H1 (cell line): ENCODE data around the gene ADORA1. TPM values are rescaled to one million over a fixed set of nuclear protein-coding genes. Genes with fewer than 3 reads are reported as not detected.

ENCODE experiments used
- CTCF ChIA-PET: fragments of 300-600 bp; sonication (Branson Sonifier 250); formaldehyde crosslinking; loops from one replicate; lab custom pipeline; 2021; ENCODE audit not compliant: partially characterized antibody; lab: Charles Lee
- POLR2A ChIA-PET: fragments of 300-600 bp; sonication (Branson Sonifier 250); formaldehyde crosslinking; loops from one replicate; lab custom pipeline; 2021; ENCODE audit warnings: inconsistent platforms; ENCODE audit not compliant: partially characterized antibody; lab: Charles Lee
- DNase-seq, 2 experiments: peaks; one replicate each; pipeline versions ENCODE4 v3.0.0 to v3.0.0-alpha.2; 2010 to 2022; ENCODE audit warnings: low spot score in 2 of 2, low read depth in 1 of 2, mixed read lengths in 1 of 2
- FAIRE-seq: peaks from 2 replicates; lab custom pipeline; 2011; peaks lifted over from hg19 to GRCh38; lab: Jason Lieb, UNC
- H2AFZ ChIP-seq: 2 replicates; pipeline ENCODE4 v1.8.1; 2012; ENCODE audit warnings: low read length, inconsistent platforms
- H2AK5ac ChIP-seq: 2 replicates; pipeline ENCODE4 v1.6.1; 2013; ENCODE audit warnings: low read depth, low read length
- H2BK120ac ChIP-seq: replicated peaks from 2 replicates; pipeline ENCODE3; 2013; ENCODE audit warnings: low read depth, low read length, inconsistent platforms
- H2BK12ac ChIP-seq: 2 replicates; pipeline ENCODE4 v1.6.1; 2013; ENCODE audit warnings: low read depth, low read length
- H2BK15ac ChIP-seq: 2 replicates; pipeline ENCODE4 v1.6.1; 2013; ENCODE audit warnings: low read length
- H2BK20ac ChIP-seq: 2 replicates; pipeline ENCODE4 v1.6.1; 2013; ENCODE audit warnings: low read length
- H2BK5ac ChIP-seq: 2 replicates; pipeline ENCODE4 v1.6.1; 2013; ENCODE audit warnings: low read depth, low read length
- H3K14ac ChIP-seq: 2 replicates; pipeline ENCODE4 v1.6.1; 2013; ENCODE audit warnings: inconsistent platforms; ENCODE audit not compliant: insufficient read length
- H3K18ac ChIP-seq: 2 replicates; pipeline ENCODE4 v1.6.1; 2013; ENCODE audit warnings: low read length; ENCODE audit errors: extremely low read depth
- H3K23ac ChIP-seq: 2 replicates; pipeline ENCODE4 v1.6.1; 2013; ENCODE audit warnings: inconsistent platforms; ENCODE audit not compliant: insufficient read length
- H3K23me2 ChIP-seq: 2 replicates; pipeline ENCODE4 v1.6.1; 2013; ENCODE audit warnings: low read depth, low read length
- H3K27ac ChIP-seq: 2 replicates; pipeline ENCODE4 v1.6.1; 2011; ENCODE audit warnings: low read depth, low read length, inconsistent platforms
- H3K27me3 ChIP-seq, 4 experiments: replicated peaks in 1 of 4; 1 replicate in 1 of 4; 2 replicates in 3 of 4; pipeline versions ENCODE4 v1.6.1 to v1.8.1; 2011 to 2013; ENCODE audit warnings: low read length in 3 of 4, mild to moderate bottlenecking in 3 of 4, inconsistent platforms in 2 of 4, mixed read lengths in 2 of 4, moderate library complexity in 1 of 4; ENCODE audit not compliant: control insufficient read depth in 3 of 4, insufficient read depth in 3 of 4; ENCODE audit errors: extremely low read depth in 1 of 4
- H3K36me3 ChIP-seq, 4 experiments: 2 replicates each; pipeline versions ENCODE4 v1.6.1 to v1.8.1; 2011 to 2013; ENCODE audit warnings: mild to moderate bottlenecking in 4 of 4, low read length in 3 of 4, moderate library complexity in 2 of 4, control low read depth in 1 of 4, inconsistent platforms in 1 of 4; ENCODE audit not compliant: insufficient read depth in 4 of 4, control insufficient read depth in 2 of 4
- H3K4ac ChIP-seq: replicated peaks from 2 replicates; pipeline ENCODE3; 2013; ENCODE audit warnings: low read length, low read depth, mixed read lengths, inconsistent platforms; ENCODE audit not compliant: insufficient read length
- H3K4me1 ChIP-seq, 4 experiments: replicated peaks in 1 of 4; 1 replicate in 1 of 4; 2 replicates in 3 of 4; pipeline versions ENCODE4 v1.6.1 to v1.8.1; 2011 to 2013; ENCODE audit warnings: low read length in 3 of 4, inconsistent platforms in 2 of 4, mixed read lengths in 1 of 4; ENCODE audit not compliant: insufficient read depth in 4 of 4, control insufficient read depth in 3 of 4
- H3K4me2 ChIP-seq, 2 experiments: 2 replicates each; pipeline versions ENCODE4 v1.6.1 to v1.8.1; 2011 to 2013; ENCODE audit warnings: low read depth in 2 of 2, low read length in 2 of 2, control low read depth in 1 of 2, inconsistent platforms in 1 of 2, mild to moderate bottlenecking in 1 of 2; ENCODE audit not compliant: insufficient read depth in 1 of 2
- H3K4me3 ChIP-seq, 4 experiments: fragments of 200-600, 300-600 bp in 1 of 4; sonication (generic), shearing (Covaris generic), sonication (Bioruptor Twin) in 1 of 4; 2 replicates each; pipeline versions ENCODE4 v1.5.1 to v1.8.1; 2011 to 2016; ENCODE audit warnings: low read length in 4 of 4, low read depth in 3 of 4, control low read depth in 2 of 4, inconsistent platforms in 2 of 4, mild to moderate bottlenecking in 2 of 4, mixed read lengths in 1 of 4, moderate library complexity in 1 of 4; ENCODE audit not compliant: insufficient read depth in 2 of 4; ENCODE audit errors: extremely low read depth in 1 of 4
- H3K56ac ChIP-seq: replicated peaks from 2 replicates; pipeline ENCODE3; 2013; ENCODE audit warnings: low read depth, mild to moderate bottlenecking, mixed read lengths, low read length, inconsistent platforms; ENCODE audit not compliant: insufficient read length
- H3K79me1 ChIP-seq: 2 replicates; pipeline ENCODE4 v1.6.1; 2013; ENCODE audit warnings: low read depth, low read length, control low read depth
- H3K79me2 ChIP-seq, 2 experiments: 2 replicates each; pipeline versions ENCODE4 v1.6.1 to v1.8.1; 2012 to 2013; ENCODE audit warnings: low read length in 2 of 2, mild to moderate bottlenecking in 2 of 2, inconsistent platforms in 1 of 2; ENCODE audit not compliant: insufficient read depth in 2 of 2, control insufficient read depth in 1 of 2
- H3K9ac ChIP-seq, 4 experiments: replicated peaks in 1 of 4; 1 replicate in 1 of 4; 2 replicates in 3 of 4; pipeline versions ENCODE4 v1.6.1 to v1.8.1; 2011 to 2013; ENCODE audit warnings: low read depth in 3 of 4, low read length in 3 of 4, control low read depth in 2 of 4, mild to moderate bottlenecking in 2 of 4, moderate library complexity in 2 of 4, inconsistent platforms in 1 of 4; ENCODE audit errors: extremely low read depth in 1 of 4
- H3K9me3 ChIP-seq, 2 experiments: 2 replicates each; pipeline versions ENCODE4 v1.6.1 to v1.8.1; 2012 to 2013; ENCODE audit warnings: mild to moderate bottlenecking in 2 of 2, moderate library complexity in 2 of 2, control low read depth in 1 of 2, inconsistent platforms in 1 of 2, low read depth in 1 of 2, low read length in 1 of 2, mixed read lengths in 1 of 2; ENCODE audit not compliant: insufficient read depth in 2 of 2
- H4K20me1 ChIP-seq, 2 experiments: replicated peaks in 1 of 2; 2 replicates each; pipeline versions ENCODE3 to v1.8.1; 2011 to 2013; ENCODE audit warnings: inconsistent platforms in 2 of 2, low read length in 2 of 2, mild to moderate bottlenecking in 1 of 2; ENCODE audit not compliant: insufficient read depth in 2 of 2, control insufficient read depth in 1 of 2
- H4K5ac ChIP-seq: 2 replicates; pipeline ENCODE4 v1.6.1; 2013; ENCODE audit warnings: low read length, low read depth, mixed read lengths, inconsistent platforms; ENCODE audit not compliant: insufficient read length
- H4K8ac ChIP-seq: 2 replicates; pipeline ENCODE4 v1.8.0; 2013; ENCODE audit warnings: mild to moderate bottlenecking, moderate library complexity, low read length, inconsistent platforms; ENCODE audit not compliant: insufficient read depth; ENCODE audit errors: extremely low read depth
- H4K91ac ChIP-seq: replicated peaks from 2 replicates; pipeline ENCODE3; 2013; ENCODE audit warnings: low read length, mixed read lengths, inconsistent platforms; ENCODE audit not compliant: insufficient read length
- CEBPB ChIP-seq: IDR thresholded peaks from 2 replicates; pipeline ENCODE4 v1.6.1; 2012; ENCODE audit warnings: low read depth, low read length
- EP300 ChIP-seq, 2 experiments: IDR thresholded peaks; 1 replicate in 1 of 2; 2 replicates in 1 of 2; pipeline ENCODE4 v1.6.1; 2011 to 2012; ENCODE audit warnings: low read depth in 2 of 2, low read length in 2 of 2, mild to moderate bottlenecking in 2 of 2, borderline replicate concordance in 1 of 2, inconsistent platforms in 1 of 2, moderate library complexity in 1 of 2
- RBBP5 ChIP-seq: IDR thresholded peaks from 2 replicates; pipeline ENCODE4 v1.7.1; 2012; ENCODE audit warnings: low read depth, mild to moderate bottlenecking, inconsistent platforms, low read length, moderate library complexity, borderline replicate concordance
- WGBS, 2 experiments: shearing (Covaris generic) in 1 of 2; methylation state at CpG; one replicate each; pipeline versions ENCODE4 v1.1.6 to v1.1.7; 2013 to 2015; ENCODE audit warnings: low lambda C conversion rate in 2 of 2, mixed read lengths in 2 of 2, inconsistent platforms in 1 of 2, low coverage in 1 of 2, missing lambda C conversion rate in 1 of 2; ENCODE audit not compliant: insufficient replicate concordance in 2 of 2, insufficient coverage in 1 of 2, insufficient read length in 1 of 2; ENCODE audit errors: extremely low coverage in 1 of 2, missing lambda C conversion rate in 1 of 2; 5-methylcytosine and 5-hydroxymethylcytosine counted together
- polyA plus RNA-seq, 7 experiments: library from polyadenylated mRNA; depleted of rRNA in 3 of 7; stranded (reverse) in 5 of 7; unstranded in 2 of 7; fragments of >200 nt in 5 of 7; fragments of 200-250 nt in 2 of 7; gene quantifications; 1 replicate in 5 of 7; 2 replicates in 1 of 7; 4 replicates in 1 of 7; pipeline versions ENCODE4 v1.2.1 to v1.2.3, GENCODE V29; 2011 to 2013; ENCODE audit warnings: missing spikeins in 2 of 7, mixed read lengths in 2 of 7
- total RNA-seq: library from RNA; stranded (reverse); fragmentation: NEBNext Ultra II Directional; extraction: Animal tissue kit (Norgen Biotek cat#: 25700); gene quantifications from 2 replicates; pipeline ENCODE4 v1.2.1, GENCODE V29; 2021
- TF ChIP-seq, protein P1 (sequence below), 3 experiments: IDR thresholded peaks; 1 replicate in 2 of 3; 2 replicates in 1 of 3; pipeline versions ENCODE4 v1.5.1 to v1.6.1; 2011; ENCODE audit warnings: low read length in 3 of 3, mild to moderate bottlenecking in 3 of 3, inconsistent platforms in 2 of 3, low read depth in 1 of 3, moderate library complexity in 1 of 3; ENCODE audit not compliant: insufficient read depth in 1 of 3; ENCODE audit errors: control extremely low read depth in 1 of 3

ADORA1 gene
- total and polyA plus RNA-seq, 2 of the 8 experiments (the other 6 are each of a cell fraction or from before 2014, with no cell fraction given) = 3.3 to 6.7 TPM

DNA sequence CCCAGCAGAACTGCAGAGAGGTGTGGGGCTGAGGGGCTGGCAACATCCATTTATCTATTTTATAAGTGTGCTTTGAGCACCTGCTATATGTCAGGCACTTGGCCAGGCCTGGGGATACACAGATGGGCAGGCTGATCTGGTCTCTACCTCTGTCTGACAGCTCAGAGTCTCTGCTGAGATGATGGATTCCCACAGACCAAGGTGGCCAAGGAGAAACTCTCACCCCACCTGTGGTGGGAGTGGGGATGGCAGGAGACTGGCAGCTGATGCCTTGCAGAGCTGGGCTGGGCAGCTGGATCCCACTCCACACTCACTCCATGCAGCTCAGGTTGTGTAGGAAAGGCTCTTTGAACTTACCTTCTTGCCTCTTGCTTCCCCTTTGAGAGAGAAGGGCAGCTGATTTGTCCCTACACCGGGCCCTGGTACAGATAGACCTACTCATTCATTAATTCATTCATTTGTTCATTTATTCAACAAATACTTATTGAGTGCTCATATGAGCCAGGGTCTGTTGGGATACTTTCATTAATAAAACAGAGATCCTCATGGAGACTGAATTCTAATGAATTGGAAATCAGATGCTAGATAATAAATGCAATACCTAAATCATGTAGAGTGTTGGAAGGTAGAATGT lies 9.0 kb downstream of the ADORA1 start:
- TF ChIP-seq, protein P1, sequence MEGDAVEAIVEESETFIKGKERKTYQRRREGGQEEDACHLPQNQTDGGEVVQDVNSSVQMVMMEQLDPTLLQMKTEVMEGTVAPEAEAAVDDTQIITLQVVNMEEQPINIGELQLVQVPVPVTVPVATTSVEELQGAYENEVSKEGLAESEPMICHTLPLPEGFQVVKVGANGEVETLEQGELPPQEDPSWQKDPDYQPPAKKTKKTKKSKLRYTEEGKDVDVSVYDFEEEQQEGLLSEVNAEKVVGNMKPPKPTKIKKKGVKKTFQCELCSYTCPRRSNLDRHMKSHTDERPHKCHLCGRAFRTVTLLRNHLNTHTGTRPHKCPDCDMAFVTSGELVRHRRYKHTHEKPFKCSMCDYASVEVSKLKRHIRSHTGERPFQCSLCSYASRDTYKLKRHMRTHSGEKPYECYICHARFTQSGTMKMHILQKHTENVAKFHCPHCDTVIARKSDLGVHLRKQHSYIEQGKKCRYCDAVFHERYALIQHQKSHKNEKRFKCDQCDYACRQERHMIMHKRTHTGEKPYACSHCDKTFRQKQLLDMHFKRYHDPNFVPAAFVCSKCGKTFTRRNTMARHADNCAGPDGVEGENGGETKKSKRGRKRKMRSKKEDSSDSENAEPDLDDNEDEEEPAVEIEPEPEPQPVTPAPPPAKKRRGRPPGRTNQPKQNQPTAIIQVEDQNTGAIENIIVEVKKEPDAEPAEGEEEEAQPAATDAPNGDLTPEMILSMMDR (IDR thresholded peaks at IDR 0.05; ENCODE audit: control extremely low read depth in 1 of 3, insufficient read depth in 1 of 3, low read depth in 1 of 3, low read length in 3 of 3) = peak in 2 of 3 experiments; percentile 38 to 43; a peak in 2 of 4 replicates
- TF ChIP-seq EP300 (IDR thresholded peaks at IDR 0.05; ENCODE audit: borderline replicate concordance in 1 of 2, low read depth in 2 of 2, low read length in 2 of 2) (no peak), RBBP5 (no peak), CEBPB (no peak)
- no peak overlapping the region for H4K91ac ChIP-seq
- POLR2A ChIA-PET = interaction anchor here (0.8 kb wide), 1 partner anchor 10 kb away, joined by 3 read pairs; no protein-coding TSS in a partner anchor
- FAIRE-seq (peak; percentile 7), DNase-seq (no peak)
- peaks cover 0 to 1% of the 10 kb centered on the region in 2 experiments for H4K20me1 ChIP-seq
- 94% methylated on average over 1 of the region's 1 CpG; no CpG with 5 or more reads in 1 of the 2 experiments for WGBS, 2 experiments
- no peaks in the 10 kb centered on the region for H3K9me3 ChIP-seq
- H2BK12ac ChIP-seq = no peak overlapping the region
- H3K56ac ChIP-seq = no peak overlapping the region
- H3K4me3 ChIP-seq = no peak overlapping the region
- H3K23me2 ChIP-seq = no peaks in the 10 kb centered on the region
- H2BK20ac ChIP-seq = no peak overlapping the region
- H3K4ac ChIP-seq = no peak overlapping the region
- H3K23ac ChIP-seq = no peak overlapping the region
- no peak overlapping the region for H3K27ac ChIP-seq
- no peak overlapping the region for H2AK5ac ChIP-seq
- H3K18ac ChIP-seq = no peak overlapping the region
- CTCF ChIA-PET = interaction anchor here (0.8 to 49.1 kb wide), 14 partner anchors 8 to 305 kb away, joined by 3 to 1071 read pairs (median 4); partner anchors contain the start of gene PPFIA4
- H3K4me2 ChIP-seq = no peak overlapping the region
- H3K36me3 ChIP-seq = no peaks in the 10 kb centered on the region
- no peak overlapping the region for H2BK15ac ChIP-seq
- no peak overlapping the region for H2AFZ ChIP-seq
- H3K14ac ChIP-seq = no peak overlapping the region
- no peak overlapping the region for H2BK120ac ChIP-seq
- no peak overlapping the region for H4K5ac ChIP-seq
- H3K27me3 ChIP-seq = no peaks in the 10 kb centered on the region
- no peak overlapping the region for H3K9ac ChIP-seq
- no peak overlapping the region for H4K8ac ChIP-seq
- no peak overlapping the region for H2BK5ac ChIP-seq
- no peaks in the 10 kb centered on the region for H3K79me1 ChIP-seq
- H3K4me1 ChIP-seq = peaks cover 0 to 13% (median 7%) of the 10 kb centered on the region in 4 experiments; a peak in 4 of 7 replicates
- no peaks in the 10 kb centered on the region for H3K79me2 ChIP-seq
